HG03520 (cell line): ENCODE results near the gene GAS1.

Experiments used
- ATAC-seq: cut with Tn5 transposase; IDR thresholded peaks from one replicate; pipeline ENCODE4 v1.9.1; 2021; ENCODE audit warnings: mild to moderate bottlenecking, moderate library complexity; ENCODE audit not compliant: unreplicated experiment

GAS1 gene

DNA sequence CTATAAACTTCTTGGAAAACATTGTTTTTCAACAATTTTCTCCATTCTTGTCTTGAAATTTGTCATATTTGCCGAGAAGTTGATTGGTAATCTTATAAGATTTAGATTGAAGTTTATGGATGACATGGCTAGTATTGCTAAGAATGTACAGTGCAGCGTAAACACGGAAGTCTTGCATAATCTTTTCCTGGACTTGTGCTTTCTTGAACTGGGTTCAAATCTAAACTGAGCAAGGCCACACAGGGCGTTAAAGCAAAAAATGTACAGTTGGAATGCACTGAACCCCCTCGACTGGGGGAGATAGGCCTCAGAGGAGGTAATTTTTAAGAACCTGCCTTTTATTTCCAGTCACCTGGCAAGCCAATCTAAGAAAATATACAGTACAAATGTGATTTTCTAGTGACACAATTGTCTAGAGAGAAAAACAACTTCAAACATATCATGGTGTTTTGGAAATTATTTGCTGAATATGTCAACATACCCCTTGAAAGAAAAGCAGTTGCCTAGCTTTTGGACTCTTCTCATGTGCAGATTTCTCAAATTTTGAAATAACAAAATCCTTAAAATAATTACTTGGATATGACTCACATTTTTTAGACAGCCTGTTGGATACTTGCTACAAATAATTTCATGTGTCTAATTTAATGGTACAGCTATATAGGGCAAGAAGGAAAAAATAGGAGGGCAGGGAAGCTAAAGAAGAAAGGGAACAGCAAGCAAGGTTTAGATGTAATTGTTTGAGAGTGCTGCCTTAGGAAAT lies 18.5 kb upstream of the GAS1 start:
- ATAC-seq, result no peak

DNA sequence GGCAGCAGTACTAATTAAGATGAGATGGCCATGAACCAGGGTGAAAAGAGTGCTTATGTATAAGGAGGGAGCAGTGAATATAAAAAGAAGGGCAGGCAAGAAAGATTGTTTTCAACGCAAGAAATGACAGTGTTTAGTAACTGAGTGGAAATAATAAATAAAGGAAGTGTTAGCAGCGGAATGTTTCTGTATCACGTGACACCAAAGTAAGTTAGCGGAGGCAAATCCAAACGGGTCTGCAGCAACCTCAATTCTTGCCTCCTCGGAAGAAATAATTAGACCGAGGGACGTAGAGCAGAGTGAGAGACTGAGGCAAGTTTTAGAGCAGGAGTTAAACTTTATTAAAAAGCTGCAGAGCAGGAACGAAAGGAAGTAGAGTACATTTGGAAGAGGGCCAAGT lies 15.4 kb upstream of the GAS1 start:
- ATAC-seq, result no peak

DNA sequence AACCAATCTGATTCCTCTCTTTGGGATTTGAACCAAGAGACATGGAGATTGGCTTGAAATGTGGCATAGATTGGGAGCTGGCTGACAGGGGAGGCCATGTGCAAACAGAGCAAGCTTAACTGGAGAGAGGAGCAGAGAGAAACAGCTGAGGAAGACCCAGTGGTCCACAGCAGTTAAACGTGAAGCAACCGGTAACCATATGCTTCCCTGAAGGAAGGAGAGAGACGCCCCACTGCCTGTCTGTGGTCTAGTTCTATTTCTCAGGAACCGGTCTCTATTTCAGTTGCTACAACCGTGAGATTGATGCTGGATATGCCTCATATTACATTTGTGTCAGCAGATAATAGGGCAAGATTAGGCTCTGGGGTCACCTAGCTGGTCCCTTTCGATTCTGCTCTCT lies 13.6 kb upstream of the GAS1 start:
- no peak for ATAC-seq

DNA sequence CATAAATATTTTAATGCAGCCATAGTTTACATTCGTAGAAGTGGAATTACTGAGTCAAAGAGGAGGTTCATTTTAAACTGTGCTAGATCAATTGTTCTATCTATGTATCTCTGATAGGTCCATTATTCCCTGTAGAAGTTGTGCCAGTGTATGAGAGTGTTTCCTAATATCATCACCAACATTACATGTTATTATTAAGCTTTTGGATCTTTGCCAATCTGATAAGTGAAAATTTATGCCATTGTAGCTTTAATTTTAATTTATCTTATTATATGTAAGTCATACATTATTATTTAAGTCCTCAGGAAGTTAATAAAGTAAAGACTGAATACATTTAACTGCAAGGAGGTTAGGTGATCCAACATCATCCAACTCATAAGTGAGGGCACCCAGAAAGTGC lies 10.9 kb upstream of the GAS1 start:
- ATAC-seq, result no peak

DNA sequence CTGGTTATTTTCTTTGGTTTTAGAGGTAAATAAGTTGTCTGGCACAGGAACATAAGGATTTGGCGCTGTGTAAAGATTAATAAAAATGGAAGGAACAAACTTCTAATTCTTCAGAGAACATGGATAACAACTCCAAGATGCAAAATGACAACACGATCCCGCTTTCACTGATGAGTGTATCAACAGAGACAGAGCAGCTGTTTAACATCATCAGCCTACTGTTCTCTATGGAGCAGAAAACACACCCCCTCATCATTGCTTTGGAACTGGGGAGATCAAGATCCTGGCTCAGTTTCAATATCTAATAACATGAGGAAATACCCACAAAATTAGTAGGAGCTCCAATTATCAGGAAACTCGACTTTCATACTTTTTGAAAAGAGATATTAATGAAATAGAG lies 8.3 kb upstream of the GAS1 start:
- no peak for ATAC-seq

DNA sequence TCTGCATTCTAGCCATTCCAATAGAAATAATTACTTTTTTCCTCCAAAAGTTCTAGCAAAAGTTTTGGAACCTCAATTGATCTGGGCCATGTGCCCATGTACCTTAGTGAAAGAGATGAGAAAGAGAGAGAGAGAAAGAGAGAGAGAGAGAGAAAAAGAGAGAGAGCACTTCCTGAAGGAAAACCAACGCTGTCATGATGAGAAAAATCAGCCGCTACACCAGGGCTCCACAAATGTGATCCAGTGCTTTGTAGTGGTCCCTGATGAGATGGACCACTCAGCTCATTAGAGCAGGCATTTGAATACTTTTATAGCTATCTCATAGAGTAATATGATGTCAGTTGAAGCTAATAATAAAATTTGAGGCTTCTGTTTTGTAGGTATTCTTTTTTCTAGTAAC lies 7.7 kb upstream of the GAS1 start:
- ATAC-seq, result no peak

DNA sequence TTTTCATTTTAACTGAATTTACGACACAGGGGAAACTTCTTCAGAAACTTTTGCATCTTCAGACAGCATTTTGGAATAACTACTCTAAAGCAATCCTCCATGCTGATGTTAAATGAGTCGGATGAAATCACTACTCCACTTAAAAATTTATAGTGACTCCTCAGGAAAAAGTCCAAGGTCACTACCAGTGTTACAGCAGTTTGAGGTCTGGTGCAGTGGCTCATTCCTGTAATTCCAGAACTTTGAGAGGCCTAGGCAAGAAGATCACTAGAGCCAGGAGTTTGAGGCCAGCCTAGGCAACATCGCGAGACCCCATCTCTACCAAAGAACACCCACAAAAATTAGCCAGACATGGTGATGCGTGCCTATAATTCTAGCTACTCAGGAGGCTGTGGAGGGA lies 5.9 kb upstream of the GAS1 start:
- ATAC-seq, result no peak

DNA sequence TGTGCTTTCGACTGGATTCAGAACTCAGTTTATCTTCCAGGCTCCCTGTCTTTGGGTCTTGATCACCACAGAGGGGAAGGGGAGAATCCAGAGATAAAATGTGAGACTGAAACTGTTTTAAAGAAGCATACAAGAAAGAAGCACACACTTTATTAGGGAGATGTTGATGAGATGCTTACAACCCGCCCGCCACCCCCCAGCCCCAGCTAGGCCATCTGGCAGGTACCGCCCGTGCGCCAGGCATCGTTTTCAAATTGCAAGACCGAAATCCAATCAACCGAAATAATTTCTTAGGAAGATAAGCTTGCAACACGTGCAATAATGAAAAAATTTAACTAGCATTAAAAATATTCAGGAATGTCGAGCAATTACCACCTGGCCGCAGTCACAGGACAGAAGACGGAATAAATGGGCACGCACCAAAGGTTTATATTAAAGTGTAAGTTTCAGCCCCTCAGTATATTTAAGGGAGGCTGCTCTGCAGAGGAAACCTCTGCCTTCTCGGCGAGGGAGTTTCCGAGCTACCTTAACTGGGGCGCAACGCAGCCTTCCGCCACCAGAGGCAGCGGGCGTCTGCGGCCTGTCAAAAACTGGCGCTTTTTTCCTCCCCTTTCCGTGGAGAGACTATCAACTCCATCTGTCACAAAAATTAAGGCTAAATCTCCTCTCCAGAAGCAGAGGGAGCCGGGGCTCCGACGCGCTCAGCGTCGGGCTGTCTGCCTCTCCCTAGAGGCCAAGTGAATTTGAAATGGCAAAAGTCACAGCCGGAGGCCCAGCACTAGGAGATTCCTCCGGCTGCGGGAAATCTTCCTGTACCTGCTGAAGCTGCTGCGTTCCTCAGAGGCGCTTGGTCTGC lies 996 bp upstream of the GAS1 start:
- peak; percentile 71 for ATAC-seq

DNA sequence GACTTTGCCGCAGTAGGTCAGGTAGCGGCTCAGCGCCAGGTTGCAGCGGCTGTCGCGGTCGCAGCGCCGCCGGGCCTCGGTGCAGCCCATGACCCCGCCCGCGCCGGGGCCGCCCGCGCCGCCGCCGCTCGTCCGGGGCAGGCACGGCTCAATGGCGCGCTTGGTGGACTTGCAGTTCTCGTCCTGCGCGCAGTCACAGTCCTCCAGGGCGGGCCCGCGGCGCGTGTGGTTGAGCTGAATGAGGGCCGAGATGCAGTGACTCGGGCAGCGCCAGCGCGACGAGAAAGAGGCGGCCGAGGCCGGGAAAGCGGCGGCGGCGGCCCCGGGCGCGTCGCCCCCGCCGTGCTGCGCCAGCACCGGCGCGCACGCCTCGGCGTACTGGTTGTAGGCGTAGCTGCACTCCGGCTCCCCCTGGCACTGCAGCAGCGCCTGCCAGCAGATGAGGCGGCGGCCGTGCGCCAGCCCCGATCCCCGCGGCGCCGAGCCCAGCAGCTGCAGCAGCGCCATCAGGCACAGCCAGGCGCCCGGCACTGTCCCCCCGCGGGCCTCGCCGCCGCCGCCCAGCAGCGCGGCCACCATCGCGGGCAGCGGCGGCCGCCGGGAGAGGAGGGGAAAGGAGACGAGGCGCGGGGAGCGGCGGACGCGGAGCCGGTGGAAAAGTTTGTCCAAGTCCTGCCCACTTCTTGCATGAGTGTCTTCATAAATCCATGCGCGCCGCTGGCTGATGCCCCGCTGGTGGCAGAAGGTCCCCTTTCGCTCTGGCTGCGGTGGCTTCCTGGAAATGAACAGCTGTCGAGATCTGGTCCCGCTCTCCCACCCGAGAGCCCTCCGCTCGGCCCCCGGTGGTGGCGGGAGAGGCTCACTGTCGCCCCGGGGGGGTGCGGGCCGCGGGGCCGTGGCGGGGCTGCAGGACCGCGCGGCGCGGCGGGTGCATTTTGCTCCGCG lies 833 bp downstream of the GAS1 start:
- peak; percentile 47 for ATAC-seq

DNA sequence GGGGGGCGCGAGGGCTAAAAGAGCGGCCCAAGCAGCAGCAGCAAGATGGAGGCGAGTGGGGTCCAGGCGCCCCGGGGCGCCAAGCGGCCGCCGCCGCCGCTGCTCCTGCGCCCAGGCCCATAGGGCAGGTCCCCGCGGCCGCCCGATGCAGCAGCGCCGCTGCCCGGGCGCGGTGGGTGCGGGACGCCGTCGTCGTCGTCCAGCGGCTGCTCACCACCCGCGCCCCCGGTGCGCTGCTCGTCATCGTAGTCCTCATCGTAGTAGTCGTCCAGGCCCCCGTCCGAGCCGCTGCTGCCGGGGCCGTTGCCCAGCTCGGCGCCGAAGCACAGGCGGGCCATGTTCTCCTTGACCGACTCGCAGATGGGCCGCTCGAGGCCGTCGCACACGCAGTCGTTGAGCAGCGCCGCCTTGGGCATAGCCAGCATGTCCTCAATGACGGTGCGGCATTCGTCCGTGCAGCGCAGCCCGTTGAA lies 1.5 kb downstream of the GAS1 start:
- ATAC-seq, result peak; percentile 4

DNA sequence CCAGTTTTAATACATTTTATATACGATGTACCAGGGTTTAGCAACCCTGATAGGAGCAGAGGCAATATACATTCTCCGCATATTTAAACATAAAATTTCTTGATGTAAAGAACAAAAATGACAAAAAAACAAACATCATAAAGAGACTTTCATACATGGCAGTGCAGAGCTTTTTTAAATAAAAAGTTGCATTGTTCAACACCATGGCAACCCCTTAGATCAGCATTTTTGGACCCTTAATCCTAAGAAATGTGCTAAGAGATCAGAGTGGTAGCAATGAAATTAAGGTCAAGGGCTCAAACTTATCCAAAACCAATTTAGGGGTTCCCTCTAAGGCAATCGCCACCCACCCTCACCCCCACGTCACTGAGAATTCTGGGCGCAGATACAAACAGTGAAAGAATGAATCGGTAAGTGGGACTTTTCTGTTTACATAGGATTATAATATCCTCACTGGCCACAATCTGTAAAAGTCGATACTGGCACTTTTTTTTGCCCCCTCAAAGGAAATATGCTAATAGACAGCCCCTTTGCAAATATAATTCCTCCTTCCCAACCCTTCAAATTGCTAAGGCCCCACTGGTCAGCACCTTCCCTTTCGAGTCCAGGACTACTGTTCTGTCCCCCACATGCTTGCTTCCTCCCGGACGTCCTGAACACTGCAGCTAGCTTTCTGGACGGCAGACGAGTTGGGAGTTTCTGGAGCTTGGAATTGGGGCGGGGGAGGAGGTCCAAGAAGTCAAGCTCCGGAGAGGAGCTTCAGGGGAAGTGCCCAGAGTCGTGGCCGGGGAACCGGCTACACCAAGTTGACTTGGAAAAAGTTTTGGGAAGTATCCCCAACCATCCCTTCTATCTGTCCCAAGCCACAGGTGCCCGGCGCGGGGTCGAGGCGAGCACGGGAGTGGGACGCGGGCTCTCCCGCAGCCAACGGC lies 2.2 kb downstream of the GAS1 start:
- no peak for ATAC-seq

DNA sequence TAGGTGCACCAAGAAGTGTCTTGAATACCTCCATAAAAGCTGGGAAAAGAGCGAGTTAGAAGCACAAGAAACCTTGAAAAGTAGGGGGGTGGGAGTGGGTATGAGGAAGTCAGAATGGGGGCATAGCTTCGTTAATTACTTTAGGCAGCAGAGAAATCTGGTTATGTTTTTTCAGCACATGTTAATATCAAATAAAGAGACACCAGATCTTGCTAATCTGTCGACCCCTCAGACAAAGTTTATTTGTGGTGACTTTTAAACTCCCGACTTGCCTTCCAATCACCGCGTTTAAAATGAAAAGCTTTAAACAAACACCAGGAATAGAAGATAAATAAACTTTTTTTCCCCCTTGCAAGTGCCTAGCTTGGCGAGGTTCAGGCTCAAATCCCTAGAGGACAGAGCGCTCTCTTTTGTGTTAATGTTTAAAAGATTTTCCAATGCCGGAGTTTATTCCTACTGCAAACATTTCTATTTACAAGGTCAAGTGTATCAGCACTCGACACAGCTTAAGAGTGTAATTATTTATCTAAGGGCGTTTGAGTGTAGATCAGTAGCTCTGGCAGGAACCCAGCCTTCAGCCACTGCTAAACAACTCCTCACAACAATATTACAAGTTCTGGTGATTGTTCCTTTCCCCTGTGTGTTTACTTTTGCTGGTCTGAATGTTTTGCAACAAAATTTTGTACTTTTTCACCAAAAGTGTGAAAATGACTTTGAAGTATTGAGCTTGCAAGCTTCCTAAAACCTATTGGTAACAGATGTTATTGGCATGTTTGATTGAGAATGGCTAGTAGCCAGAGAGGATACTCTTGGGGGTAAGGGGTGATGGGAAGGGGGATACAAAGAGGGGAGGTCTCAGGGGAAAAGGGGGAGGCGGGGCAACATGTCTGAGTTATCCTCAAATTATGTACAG lies 3.8 kb downstream of the GAS1 start:
- no peak for ATAC-seq

DNA sequence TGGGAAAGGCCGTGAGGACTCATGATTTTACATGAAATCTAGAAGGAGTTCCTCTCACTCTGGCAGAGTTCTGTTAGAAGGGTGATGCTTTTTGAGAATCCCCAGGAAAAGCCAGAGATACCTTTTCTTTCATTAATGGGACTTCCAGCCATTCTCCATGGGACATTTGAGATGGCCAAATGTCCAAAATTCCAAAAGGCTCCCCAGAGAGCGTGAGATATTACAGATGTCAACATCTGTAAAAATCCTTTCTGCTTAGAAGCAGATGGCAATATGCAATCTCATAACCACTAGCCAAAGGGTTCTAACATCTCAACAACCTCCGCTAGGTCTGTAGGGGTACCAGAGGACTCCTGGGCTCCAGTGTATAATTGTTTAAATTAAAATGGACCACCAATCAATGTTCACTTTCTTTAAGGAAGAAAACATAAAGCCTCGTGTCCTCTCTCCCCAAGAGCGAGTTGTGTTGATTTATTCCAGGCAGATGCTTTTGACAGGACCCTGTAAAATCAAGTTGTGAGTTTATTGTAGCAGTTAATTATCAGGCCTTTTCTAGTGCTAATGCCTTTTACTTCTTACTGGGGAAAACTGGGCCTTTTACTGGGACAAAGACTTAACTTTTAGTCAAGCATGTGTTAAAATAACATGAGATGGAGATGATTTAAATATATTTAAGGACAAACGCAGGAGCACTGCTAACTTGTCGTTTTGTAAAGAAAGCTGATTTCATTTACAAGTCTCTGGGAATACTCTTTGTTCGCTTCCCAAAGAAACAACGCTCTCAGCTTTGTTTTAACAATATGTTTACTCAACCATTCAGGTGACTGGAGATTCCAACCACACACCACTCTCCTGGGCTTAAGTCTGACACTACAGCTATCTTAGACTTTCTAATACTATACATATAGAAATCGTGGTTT lies 4.8 kb downstream of the GAS1 start:
- no peak for ATAC-seq

DNA sequence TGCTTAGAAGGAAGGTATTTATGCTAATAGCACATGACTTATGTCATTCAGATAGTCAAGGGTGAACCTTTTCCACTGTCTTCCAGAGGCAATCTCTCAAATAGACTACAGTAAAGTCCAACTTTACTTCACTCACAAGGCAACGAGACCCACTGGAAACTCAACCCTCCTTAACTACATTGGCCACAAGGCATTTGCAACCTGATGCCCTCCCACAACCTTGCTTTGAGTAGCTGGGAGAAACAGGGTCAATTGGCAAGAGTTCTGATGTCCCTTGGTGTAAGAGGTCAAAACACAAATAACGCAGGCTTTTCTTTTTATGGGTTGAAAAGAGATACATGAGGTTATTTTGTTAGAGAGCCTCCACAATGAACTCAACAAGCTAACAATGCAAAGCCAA lies 6.1 kb downstream of the GAS1 start:
- no peak for ATAC-seq

DNA sequence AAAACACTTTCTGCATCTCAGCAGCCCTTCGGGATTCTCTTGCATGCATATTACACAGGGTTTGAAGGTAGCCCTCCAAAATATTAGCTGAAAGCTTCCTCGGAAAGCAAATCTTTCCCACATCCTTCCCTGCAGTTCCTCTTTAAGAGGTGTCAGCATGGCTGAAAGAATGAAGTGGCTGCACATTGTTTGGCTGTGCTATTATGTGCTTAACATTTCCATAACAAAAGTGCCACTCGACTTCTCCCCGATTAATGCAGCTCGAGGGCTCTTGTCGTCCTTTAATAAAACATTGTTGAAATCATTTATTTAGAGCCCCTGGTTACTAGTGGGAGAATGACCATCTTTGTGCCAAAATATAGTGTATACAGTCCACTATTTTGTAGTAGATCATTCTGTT lies 6.5 kb downstream of the GAS1 start:
- ATAC-seq, result no peak

DNA sequence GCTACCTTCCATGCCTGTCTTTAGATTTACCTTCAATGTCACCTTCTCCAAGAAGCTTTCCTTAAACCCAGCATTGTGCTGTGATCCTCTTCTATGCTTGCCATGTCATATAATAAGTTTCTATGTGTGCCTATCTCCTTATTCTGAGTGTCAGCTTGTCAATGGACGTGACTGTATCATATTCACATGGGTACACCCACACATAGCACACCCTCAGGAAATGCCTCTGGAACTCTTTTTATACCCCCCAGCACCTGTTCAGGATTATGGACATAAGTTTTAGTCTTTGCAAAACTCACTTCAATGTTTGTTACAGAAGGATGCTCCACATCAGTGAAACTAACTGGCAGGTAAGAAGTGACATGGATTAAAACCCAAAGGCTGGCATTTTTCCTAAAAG lies 7.4 kb downstream of the GAS1 start:
- ATAC-seq, result no peak

DNA sequence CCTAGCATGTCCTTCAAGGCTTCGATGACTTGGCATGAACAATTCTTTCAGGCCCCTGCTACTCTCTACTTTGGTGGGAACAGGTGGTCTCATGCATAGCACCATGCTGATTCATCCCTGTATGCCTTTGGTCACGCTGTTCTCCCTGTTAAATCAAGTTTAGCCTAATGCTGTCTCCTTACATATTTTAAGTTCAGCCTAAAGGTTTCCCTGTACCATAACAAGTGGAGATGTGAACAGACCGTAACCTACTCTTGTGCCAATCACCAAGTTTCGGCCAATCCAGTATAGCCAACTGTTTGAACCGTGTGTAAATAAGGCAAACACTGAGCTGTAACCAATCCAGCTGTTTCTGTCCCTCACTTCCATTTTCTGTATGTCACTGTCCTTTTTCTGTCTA lies 8.0 kb downstream of the GAS1 start:
- no peak for ATAC-seq

DNA sequence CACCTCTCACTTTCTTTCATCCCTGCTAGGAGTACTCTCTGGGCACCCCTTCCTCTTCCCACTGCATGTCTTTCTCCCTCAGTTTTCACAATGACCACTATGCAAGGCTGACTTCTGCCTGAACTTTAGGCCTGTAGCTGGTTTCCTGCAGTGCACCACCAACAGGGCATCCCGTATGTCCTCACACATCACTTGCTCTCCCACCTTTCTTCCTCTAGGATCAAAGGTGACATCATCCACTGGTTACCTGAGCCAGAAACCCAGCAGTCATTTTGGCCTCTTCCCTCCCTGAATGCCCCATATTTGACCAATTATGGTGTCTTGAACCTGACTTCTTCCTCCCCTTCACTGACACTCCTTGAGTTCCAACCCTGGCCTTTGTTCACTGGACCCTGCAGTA lies 8.5 kb downstream of the GAS1 start:
- no peak for ATAC-seq
